H9 (cell line): ENCODE measurements around the gene GALNT15. TPM values are rescaled to one million over a fixed set of nuclear protein-coding genes. Genes with fewer than 3 reads are reported as not detected.

Experiments used
- DNase-seq: peaks from one replicate; pipeline ENCODE4 v3.0.0-alpha.2; 2017
- H2AFZ ChIP-seq: one replicate; pipeline ENCODE4 v1.6.1; 2013; ENCODE audit warnings: mild to moderate bottlenecking, low read length, control low read depth, moderate library complexity
- H2AK5ac ChIP-seq: 2 replicates; pipeline ENCODE4 v1.6.1; 2013; ENCODE audit warnings: low read length, control low read depth, mixed read lengths; ENCODE audit not compliant: insufficient read length
- H2BK120ac ChIP-seq: one replicate; pipeline ENCODE4 v1.6.1; 2013; ENCODE audit warnings: low read depth, mild to moderate bottlenecking, low read length, control low read depth, inconsistent platforms; ENCODE audit not compliant: poor library complexity, severe bottlenecking
- H2BK12ac ChIP-seq: 2 replicates; pipeline ENCODE4 v1.6.1; 2013; ENCODE audit warnings: low read length, control low read depth, mixed read lengths, low read depth; ENCODE audit not compliant: insufficient read length
- H2BK15ac ChIP-seq: 2 replicates; pipeline ENCODE4 v1.6.1; 2013; ENCODE audit warnings: low read depth, low read length, control low read depth
- H2BK20ac ChIP-seq: one replicate; pipeline ENCODE4 v1.6.1; 2013; ENCODE audit warnings: low read depth, mild to moderate bottlenecking, low read length, control low read depth, inconsistent platforms; ENCODE audit not compliant: poor library complexity, severe bottlenecking
- H2BK5ac ChIP-seq: 2 replicates; pipeline ENCODE4 v1.6.1; 2013; ENCODE audit warnings: low read length, control low read depth, mixed read lengths; ENCODE audit not compliant: insufficient read length
- H3K14ac ChIP-seq: 2 replicates; pipeline ENCODE4 v1.6.1; 2013; ENCODE audit warnings: low read length, control low read depth; ENCODE audit not compliant: insufficient read depth
- H3K18ac ChIP-seq: 2 replicates; pipeline ENCODE4 v1.6.1; 2013; ENCODE audit warnings: low read depth, mild to moderate bottlenecking, mixed read lengths, low read length, control low read depth; ENCODE audit not compliant: insufficient read length
- H3K23ac ChIP-seq: 2 replicates; pipeline ENCODE4 v1.6.1; 2013; ENCODE audit warnings: low read length, control low read depth, mixed read lengths, low read depth; ENCODE audit not compliant: insufficient read length
- H3K23me2 ChIP-seq: 2 replicates; pipeline ENCODE4 v1.6.1; 2013; ENCODE audit warnings: low read depth, mild to moderate bottlenecking, mixed read lengths, low read length, control low read depth; ENCODE audit not compliant: insufficient read length, poor library complexity, severe bottlenecking
- H3K27ac ChIP-seq: 2 replicates; pipeline ENCODE4 v1.5.1; 2013; ENCODE audit warnings: low read length, control low read depth, mixed read lengths, low read depth; ENCODE audit not compliant: insufficient read length
- H3K27me3 ChIP-seq: 2 replicates; pipeline ENCODE4 v1.6.1; 2013; ENCODE audit warnings: low read length, control low read depth, inconsistent platforms; ENCODE audit not compliant: insufficient read depth
- H3K4ac ChIP-seq: 2 replicates; pipeline ENCODE4 v1.6.1; 2013; ENCODE audit warnings: low read depth, mild to moderate bottlenecking, control low read depth, inconsistent platforms, low read length, moderate library complexity
- H3K4me1 ChIP-seq: 2 replicates; pipeline ENCODE4 v1.6.1; 2013; ENCODE audit warnings: low read length, control low read depth, inconsistent platforms; ENCODE audit not compliant: insufficient read depth
- H3K4me2 ChIP-seq: 2 replicates; pipeline ENCODE4 v1.6.1; 2013; ENCODE audit warnings: low read length, control low read depth, mixed read lengths; ENCODE audit not compliant: insufficient read length, insufficient read depth
- H3K56ac ChIP-seq: 2 replicates; pipeline ENCODE4 v1.6.1; 2013; ENCODE audit warnings: low read depth, mild to moderate bottlenecking, mixed read lengths, low read length, control low read depth; ENCODE audit not compliant: insufficient read length
- H3K79me1 ChIP-seq: 2 replicates; pipeline ENCODE4 v1.6.1; 2013; ENCODE audit warnings: low read depth, mild to moderate bottlenecking, moderate library complexity, low read length, control low read depth, inconsistent platforms; ENCODE audit not compliant: insufficient read depth, poor library complexity, severe bottlenecking
- H3K79me2 ChIP-seq: 2 replicates; pipeline ENCODE4 v1.6.1; 2013; ENCODE audit warnings: low read length, control low read depth, inconsistent platforms; ENCODE audit not compliant: insufficient read depth
- H3K9ac ChIP-seq: 2 replicates; pipeline ENCODE4 v1.6.1; 2013; ENCODE audit warnings: low read length, control low read depth, mixed read lengths; ENCODE audit not compliant: insufficient read length; ENCODE audit errors: extremely low read depth
- H3K9me3 ChIP-seq: one replicate; pipeline ENCODE4 v1.6.1; 2013; ENCODE audit warnings: low read depth, low read length, inconsistent platforms; ENCODE audit not compliant: control insufficient read depth
- H3T11ph ChIP-seq: one replicate; pipeline ENCODE4 v1.6.1; 2013; ENCODE audit warnings: mild to moderate bottlenecking, low read length, control low read depth, inconsistent platforms
- H4K20me1 ChIP-seq: one replicate; pipeline ENCODE4 v1.6.1; 2013; ENCODE audit not compliant: control insufficient read depth, insufficient read length, insufficient read depth
- H4K5ac ChIP-seq: 2 replicates; pipeline ENCODE4 v1.6.1; 2013; ENCODE audit warnings: low read depth, mild to moderate bottlenecking, mixed read lengths, low read length, control low read depth; ENCODE audit not compliant: insufficient read length
- H4K8ac ChIP-seq: replicated peaks from 2 replicates; pipeline ENCODE4 v1.6.1; 2013; ENCODE audit warnings: low read length, control low read depth, mixed read lengths, low read depth; ENCODE audit not compliant: insufficient read length
- H4K91ac ChIP-seq: 2 replicates; pipeline ENCODE4 v1.6.1; 2013; ENCODE audit warnings: low read depth, mild to moderate bottlenecking, moderate library complexity, mixed read lengths, low read length, control low read depth; ENCODE audit not compliant: insufficient read length
- H3K27ac Mint-ChIP-seq, 3 experiments: 2 replicates in 2 of 3; 3 replicates in 1 of 3; pipeline ENCODE4 v1.8.0; 2020 to 2021; ENCODE audit warnings: mixed read lengths in 3 of 3, mild to moderate bottlenecking in 1 of 3, moderate library complexity in 1 of 3
- H3K27me3 Mint-ChIP-seq: 2 replicates; pipeline ENCODE4 v1.8.0; 2021; ENCODE audit warnings: low read depth, mild to moderate bottlenecking, moderate library complexity, mixed read lengths
- H3K36me3 Mint-ChIP-seq, 3 experiments: 2 replicates in 2 of 3; 3 replicates in 1 of 3; pipeline ENCODE4 v1.8.0; 2020 to 2021; ENCODE audit warnings: low read depth in 3 of 3, mixed read lengths in 3 of 3; ENCODE audit not compliant: insufficient read depth in 1 of 3
- H3K4me1 Mint-ChIP-seq, 2 experiments: 2 replicates each; pipeline ENCODE4 v1.8.0; 2020; ENCODE audit warnings: mixed read lengths in 2 of 2
- H3K4me3 Mint-ChIP-seq, 2 experiments: 2 replicates in 1 of 2; 3 replicates in 1 of 2; pipeline ENCODE4 v1.8.0; 2020 to 2021; ENCODE audit warnings: mild to moderate bottlenecking in 2 of 2, mixed read lengths in 2 of 2, moderate library complexity in 1 of 2
- H3K9me3 Mint-ChIP-seq, 2 experiments: 2 replicates in 1 of 2; 3 replicates in 1 of 2; pipeline ENCODE4 v1.8.0; 2020; ENCODE audit warnings: mild to moderate bottlenecking in 2 of 2, mixed read lengths in 2 of 2, moderate library complexity in 1 of 2
- WGBS: extraction: QIAGEN DNeasy Blood & Tissue Kit; methylation state at CpG from one replicate; pipeline ENCODE4 v1.1.7; 2013; ENCODE audit warnings: missing lambda C conversion rate, low lambda C conversion rate, mixed read lengths; ENCODE audit not compliant: insufficient read length; ENCODE audit errors: extremely low coverage; 5-methylcytosine and 5-hydroxymethylcytosine counted together
- total RNA-seq: library from RNA; stranded (reverse); gene quantifications from 2 replicates; pipeline ENCODE4 v1.2.1, GENCODE V29; 2021
- TF ChIP-seq, protein P1 (sequence below): fragments of 200-600 bp; sonication (generic); conservative IDR thresholded peaks from 3 replicates; pipeline ENCODE4 v1.8.0; 2021; ENCODE audit warnings: antibody characterized with exemption, mild to moderate bottlenecking

Gene GALNT15
- total RNA-seq, 1 experiment from 2014 or later = 0.04 TPM

GRCh38 chr3:16262174-16262573 is 87.7 kb downstream of the GALNT15 start:
- Histone ChIP-seq H3K4ac (no peak overlapping the region), H2BK120ac (no peak overlapping the region), H3K4me2 (no peak overlapping the region), H3K4me1 (no peaks in the 10 kb centered on the region), H3K14ac (no peak overlapping the region), H3K23me2 (peaks cover 7% of the 10 kb centered on the region), H2BK20ac (no peak overlapping the region), H3K18ac (no peak overlapping the region), H3K27me3 (no peaks in the 10 kb centered on the region), H4K91ac (no peak overlapping the region), H2BK5ac (no peak overlapping the region), H3T11ph (no peak overlapping the region), H2BK15ac (no peak overlapping the region), H2BK12ac (no peak overlapping the region), H3K9ac (no peak overlapping the region), H4K5ac (no peak overlapping the region), H3K9me3 (no peaks in the 10 kb centered on the region), H3K79me1 (no peaks in the 10 kb centered on the region), H3K27ac (no peak overlapping the region), H3K56ac (no peak overlapping the region), H2AK5ac (no peak overlapping the region), H3K23ac (no peak overlapping the region), H3K79me2 (peaks cover 19% of the 10 kb centered on the region; the same call in 1 of the 2 replicates), H2AFZ (no peak overlapping the region), H4K8ac (no peak overlapping the region), H4K20me1 (no peaks in the 10 kb centered on the region)
- Mint-ChIP-seq H3K4me1 (peaks cover 12 to 17% of the 10 kb centered on the region in 2 experiments), H3K27me3 (no peaks in the 10 kb centered on the region), H3K9me3 (no peaks in the 10 kb centered on the region; a peak in 1 of 5 replicates), H3K36me3 (peaks cover 3 to 7% (median 7%) of the 10 kb centered on the region in 3 experiments; a peak in 5 of 7 replicates), H3K4me3 (no peak overlapping the region), H3K27ac (no peak overlapping the region)
- no peak for DNase-seq
- no CpG with 5 or more reads among the region's 4 CpGs for WGBS
- TF ChIP-seq, protein P1, sequence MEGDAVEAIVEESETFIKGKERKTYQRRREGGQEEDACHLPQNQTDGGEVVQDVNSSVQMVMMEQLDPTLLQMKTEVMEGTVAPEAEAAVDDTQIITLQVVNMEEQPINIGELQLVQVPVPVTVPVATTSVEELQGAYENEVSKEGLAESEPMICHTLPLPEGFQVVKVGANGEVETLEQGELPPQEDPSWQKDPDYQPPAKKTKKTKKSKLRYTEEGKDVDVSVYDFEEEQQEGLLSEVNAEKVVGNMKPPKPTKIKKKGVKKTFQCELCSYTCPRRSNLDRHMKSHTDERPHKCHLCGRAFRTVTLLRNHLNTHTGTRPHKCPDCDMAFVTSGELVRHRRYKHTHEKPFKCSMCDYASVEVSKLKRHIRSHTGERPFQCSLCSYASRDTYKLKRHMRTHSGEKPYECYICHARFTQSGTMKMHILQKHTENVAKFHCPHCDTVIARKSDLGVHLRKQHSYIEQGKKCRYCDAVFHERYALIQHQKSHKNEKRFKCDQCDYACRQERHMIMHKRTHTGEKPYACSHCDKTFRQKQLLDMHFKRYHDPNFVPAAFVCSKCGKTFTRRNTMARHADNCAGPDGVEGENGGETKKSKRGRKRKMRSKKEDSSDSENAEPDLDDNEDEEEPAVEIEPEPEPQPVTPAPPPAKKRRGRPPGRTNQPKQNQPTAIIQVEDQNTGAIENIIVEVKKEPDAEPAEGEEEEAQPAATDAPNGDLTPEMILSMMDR = no peak
